KOPT-K1 (cell line): ENCODE measurements around the gene LDAH.
"Not testable (repeated sequence)": the region's sequence is repeated elsewhere in the genome, so short reads cannot be mapped to it uniquely, and the experiment has no call there.

ENCODE experiments used
- H3K27ac ChIP-seq: fragments of 200-600 bp; sonication (generic); 2 replicates; pipeline ENCODE4 v1.5.1; 2016; ENCODE audit warnings: antibody characterized with exemption, mild to moderate bottlenecking, low read depth, low read length; ENCODE audit not compliant: poor library complexity, severe bottlenecking
- H3K36me3 ChIP-seq: fragments of 200-600 bp; sonication (generic); 2 replicates; pipeline ENCODE4 v1.5.1; 2017; ENCODE audit warnings: antibody characterized with exemption, mild to moderate bottlenecking, low read length, moderate library complexity; ENCODE audit not compliant: insufficient read depth
- H3K9me3 ChIP-seq: fragments of 200-600 bp; sonication (generic); 2 replicates; pipeline ENCODE4 v1.5.1; 2017; ENCODE audit warnings: antibody characterized with exemption, low read length, mild to moderate bottlenecking; ENCODE audit not compliant: insufficient read depth, poor library complexity, severe bottlenecking

Gene LDAH

GRCh38 chr2:20812779-20813178, 10.1 kb downstream of the LDAH start:
- Histone ChIP-seq H3K9me3 (no peaks in the 10 kb centered on the region), H3K36me3 (0 out of 2 replicates have a peak, but pooled peaks cover 3% of the 10 kb centered on the region), H3K27ac (no peak overlapping the region)

GRCh38 chr2:20806286-20806685, 16.6 kb downstream of the LDAH start:
- Histone ChIP-seq H3K27ac (no peak overlapping the region), H3K9me3 (no peaks in the 10 kb centered on the region), H3K36me3 (0 out of 2 replicates have a peak, but pooled peaks cover under 1% of the 10 kb centered on the region)

GRCh38 chr2:20803974-20804373, 18.9 kb downstream of the LDAH start:
- Histone ChIP-seq H3K27ac (no peak overlapping the region), H3K9me3 (no peaks in the 10 kb centered on the region), H3K36me3 (peaks cover 15% of the 10 kb centered on the region)

GRCh38 chr2:20803226-20803682, 19.6 kb downstream of the LDAH start:
- H3K27ac ChIP-seq = no peak overlapping the region
- H3K9me3 ChIP-seq = no peaks in the 10 kb centered on the region
- peaks cover 17% of the 10 kb centered on the region for H3K36me3 ChIP-seq

GRCh38 chr2:20797096-20797495, 25.8 kb downstream of the LDAH start:
- H3K36me3 ChIP-seq = peaks cover 66% of the 10 kb centered on the region
- H3K9me3 ChIP-seq = peaks cover 17% of the 10 kb centered on the region
- H3K27ac ChIP-seq = no peak overlapping the region

- peaks cover 66% of the 10 kb centered on the region for H3K36me3 ChIP-seq
- H3K27ac ChIP-seq = no peak overlapping the region
- H3K9me3 ChIP-seq = peaks cover 17% of the 10 kb centered on the region
Measured at GRCh38 chr2:20796374-20796791, 26.5 kb downstream of the LDAH start.

- peaks cover 73% of the 10 kb centered on the region for H3K36me3 ChIP-seq
- peaks cover 17% of the 10 kb centered on the region for H3K9me3 ChIP-seq
- H3K27ac ChIP-seq = not testable (repeated sequence)
Measured at GRCh38 chr2:20793944-20794343, 29.0 kb downstream of the LDAH start.

GRCh38 chr2:20781656-20782265, 41.1 kb downstream of the LDAH start:
- Histone ChIP-seq H3K36me3 (peaks cover 47% of the 10 kb centered on the region), H3K9me3 (no peaks in the 10 kb centered on the region), H3K27ac (no peak overlapping the region)

GRCh38 chr2:20771299-20771698, 51.6 kb downstream of the LDAH start:
- H3K9me3 ChIP-seq = peaks cover 21% of the 10 kb centered on the region
- H3K36me3 ChIP-seq = peaks cover 79% of the 10 kb centered on the region
- no peak overlapping the region for H3K27ac ChIP-seq

GRCh38 chr2:20766798-20767644, 55.9 kb downstream of the LDAH start:
- Histone ChIP-seq H3K36me3 (peaks cover 64% of the 10 kb centered on the region), H3K27ac (no peak overlapping the region), H3K9me3 (peaks cover 21% of the 10 kb centered on the region)

GRCh38 chr2:20766213-20766612, 56.7 kb downstream of the LDAH start:
- Histone ChIP-seq H3K27ac (no peak overlapping the region), H3K9me3 (peaks cover 21% of the 10 kb centered on the region), H3K36me3 (peaks cover 56% of the 10 kb centered on the region)

GRCh38 chr2:20762945-20763683, 59.8 kb downstream of the LDAH start:
- H3K9me3 ChIP-seq = peaks cover 17% of the 10 kb centered on the region
- peaks cover 51% of the 10 kb centered on the region for H3K36me3 ChIP-seq
- H3K27ac ChIP-seq = no peak overlapping the region

GRCh38 chr2:20759487-20759886, 63.4 kb downstream of the LDAH start:
- Histone ChIP-seq H3K36me3 (peaks cover 25% of the 10 kb centered on the region), H3K9me3 (peaks cover 8% of the 10 kb centered on the region), H3K27ac (no peak overlapping the region)

GRCh38 chr2:20758997-20759396, 63.9 kb downstream of the LDAH start:
- Histone ChIP-seq H3K9me3 (peaks cover 8% of the 10 kb centered on the region), H3K27ac (no peak overlapping the region), H3K36me3 (peaks cover 21% of the 10 kb centered on the region)
